Activated naive CD8-positive, alpha-beta T cell treated with anti-CD3 and anti-CD28 coated beads, Interleukin-2, amount 10 ng/mL, durations not matched to agents 7 days and 5 days (primary cell): ENCODE results near the gene PIAS1. TPM values are rescaled to one million over a fixed set of nuclear protein-coding genes. Genes with fewer than 3 reads are reported as not detected.
"Not testable (repeated sequence)": the region's sequence is repeated elsewhere in the genome, so short reads cannot be mapped to it uniquely, and the experiment has no call there.

Experiments used
- ATAC-seq: fragments of 150-1000 bp; cut with Tn5 transposase; one replicate; pipeline ENCODE4 v1.10.0; 2021; ENCODE audit warnings: low read depth, moderate library complexity
- POLR2A ChIA-PET: fragments of 350-600 bp; sonication (Branson Sonifier 250); formaldehyde crosslinking; loops from one replicate; lab custom pipeline; 2021; ENCODE audit warnings: antibody characterized with exemption; lab: Charles Lee
- DNase-seq: peaks from one replicate; pipeline ENCODE4 v3.0.0; 2021
- H3K27ac Mint-ChIP-seq: one replicate; pipeline ENCODE4 v1.8.0; 2022; ENCODE audit warnings: mild to moderate bottlenecking, mixed read lengths
- H3K27me3 Mint-ChIP-seq: one replicate; pipeline ENCODE4 v1.8.0; 2022; ENCODE audit warnings: mild to moderate bottlenecking, moderate library complexity, mixed read lengths
- H3K36me3 Mint-ChIP-seq: one replicate; pipeline ENCODE4 v1.8.0; 2021; ENCODE audit warnings: mild to moderate bottlenecking, mixed read lengths
- H3K4me1 Mint-ChIP-seq: one replicate; pipeline ENCODE4 v1.8.0; 2021; ENCODE audit warnings: mixed read lengths
- H3K4me3 Mint-ChIP-seq: one replicate; pipeline ENCODE4 v1.8.0; 2022; ENCODE audit warnings: mild to moderate bottlenecking, moderate library complexity, mixed read lengths
- H3K9me3 Mint-ChIP-seq: one replicate; pipeline ENCODE4 v1.8.0; 2021; ENCODE audit warnings: mixed read lengths
- total RNA-seq, 2 experiments: library from RNA; stranded (reverse); gene quantifications; one replicate each; pipeline ENCODE4 v1.2.3, GENCODE V29; 2021

The PIAS1 gene
- total RNA-seq, 2 experiments from 2014 or later = 53.8 to 54.3 TPM

- Mint-ChIP-seq H3K27me3 (peaks cover 3% of the 10 kb centered on the region), H3K27ac (peak overlapping the region; percentile 97), H3K4me1 (peaks cover 28% of the 10 kb centered on the region), H3K9me3 (no peaks in the 10 kb centered on the region), H3K4me3 (peak overlapping the region; percentile 99), H3K36me3 (no peaks in the 10 kb centered on the region)
- POLR2A ChIA-PET = interaction anchor here (1.2 to 3.2 kb wide), 3 partner anchors 25 to 176 kb away, joined by 3 to 16 read pairs (median 9); partner anchors contain the start of genes FEM1B and PIAS1
- no peak for ATAC-seq
- DNase-seq = no peak
Measured at GRCh38 chr15:68230157-68231100, 176.3 kb downstream of the PIAS1 start.

GRCh38 chr15:68231102-68231818 is 177.1 kb downstream of the PIAS1 start:
- H3K4me3 Mint-ChIP-seq = peak overlapping the region; percentile 56
- peak overlapping the region; percentile 21 for H3K27ac Mint-ChIP-seq
- POLR2A ChIA-PET = interaction anchor here (3.2 kb wide), 1 partner anchor 47 kb away, joined by 16 read pairs; the partner anchor contains the start of gene FEM1B
- H3K27me3 Mint-ChIP-seq = peaks cover 3% of the 10 kb centered on the region
- no peak for DNase-seq
- H3K36me3 Mint-ChIP-seq = no peaks in the 10 kb centered on the region
- ATAC-seq = no peak
- peaks cover 23% of the 10 kb centered on the region for H3K4me1 Mint-ChIP-seq
- H3K9me3 Mint-ChIP-seq = no peaks in the 10 kb centered on the region

- no peak overlapping the region for H3K27ac Mint-ChIP-seq
- peaks cover 3% of the 10 kb centered on the region for H3K27me3 Mint-ChIP-seq
- DNase-seq (no peak), ATAC-seq (no peak)
- no peaks in the 10 kb centered on the region for H3K9me3 Mint-ChIP-seq
- POLR2A ChIA-PET = no interaction called here
- no peak overlapping the region for H3K4me3 Mint-ChIP-seq
- peaks cover 21% of the 10 kb centered on the region for H3K4me1 Mint-ChIP-seq
- H3K36me3 Mint-ChIP-seq = peaks cover under 1% of the 10 kb centered on the region
Measured at GRCh38 chr15:68232449-68232848, 178.3 kb downstream of the PIAS1 start.

- H3K36me3 Mint-ChIP-seq = peaks cover 3% of the 10 kb centered on the region
Measured at GRCh38 chr15:68232937-68233336, 178.8 kb downstream of the PIAS1 start.

GRCh38 chr15:68234060-68234459 is 179.9 kb downstream of the PIAS1 start:
- peaks cover 3% of the 10 kb centered on the region for H3K36me3 Mint-ChIP-seq
- H3K4me1 Mint-ChIP-seq = peaks cover 9% of the 10 kb centered on the region
- no peaks in the 10 kb centered on the region for H3K9me3 Mint-ChIP-seq
- H3K27ac Mint-ChIP-seq = no peak overlapping the region
- H3K27me3 Mint-ChIP-seq = peaks cover 6% of the 10 kb centered on the region
- ATAC-seq (no peak), DNase-seq (no peak)
- H3K4me3 Mint-ChIP-seq = no peak overlapping the region
- POLR2A ChIA-PET = no interaction called here

More at GRCh38 chr15:68232937-68233336, 178.8 kb downstream of the PIAS1 start:
- ATAC-seq (no peak), DNase-seq (no peak)
- no peaks in the 10 kb centered on the region for H3K9me3 Mint-ChIP-seq
- H3K27ac Mint-ChIP-seq = no peak overlapping the region
- POLR2A ChIA-PET = no interaction called here
- H3K4me3 Mint-ChIP-seq = no peak overlapping the region
- peaks cover 18% of the 10 kb centered on the region for H3K4me1 Mint-ChIP-seq
- peaks cover 6% of the 10 kb centered on the region for H3K27me3 Mint-ChIP-seq

- H3K9me3 Mint-ChIP-seq, H3K36me3 Mint-ChIP-seq, ATAC-seq, H3K4me3 Mint-ChIP-seq, POLR2A ChIA-PET, H3K27ac Mint-ChIP-seq, H3K27me3 Mint-ChIP-seq, H3K4me1 Mint-ChIP-seq, DNase-seq: not testable (repeated sequence)
Measured at GRCh38 chr15:68234520-68234919, 180.4 kb downstream of the PIAS1 start.

- Mint-ChIP-seq H3K9me3 (no peaks in the 10 kb centered on the region), H3K4me3 (no peak overlapping the region), H3K36me3 (peaks cover 3% of the 10 kb centered on the region), H3K27me3 (peaks cover 6% of the 10 kb centered on the region), H3K27ac (no peak overlapping the region), H3K4me1 (peaks cover 6% of the 10 kb centered on the region)
- ATAC-seq (no peak), DNase-seq (no peak)
- POLR2A ChIA-PET = no interaction called here
Measured at GRCh38 chr15:68235022-68235421, 180.9 kb downstream of the PIAS1 start.

GRCh38 chr15:68239025-68239424 is 184.9 kb downstream of the PIAS1 start:
- Mint-ChIP-seq H3K4me3 (no peak overlapping the region), H3K27me3 (peaks cover 12% of the 10 kb centered on the region), H3K36me3 (peaks cover 5% of the 10 kb centered on the region), H3K9me3 (peaks cover 7% of the 10 kb centered on the region), H3K27ac (no peak overlapping the region), H3K4me1 (peaks cover 2% of the 10 kb centered on the region)
- ATAC-seq (no peak), DNase-seq (no peak)
- POLR2A ChIA-PET = no interaction called here

- DNase-seq (no peak), ATAC-seq (no peak)
- peaks cover 8% of the 10 kb centered on the region for H3K36me3 Mint-ChIP-seq
- H3K4me1 Mint-ChIP-seq = peaks cover 2% of the 10 kb centered on the region
- H3K9me3 Mint-ChIP-seq = peaks cover 11% of the 10 kb centered on the region
- H3K4me3 Mint-ChIP-seq = no peak overlapping the region
- H3K27me3 Mint-ChIP-seq = peaks cover 16% of the 10 kb centered on the region
- POLR2A ChIA-PET = interaction anchor here (0.9 kb wide), 1 partner anchor 32 kb away, joined by 3 read pairs; no protein-coding TSS in a partner anchor
- H3K27ac Mint-ChIP-seq = no peak overlapping the region
Measured at GRCh38 chr15:68241088-68241935, 187.2 kb downstream of the PIAS1 start.

Other genes with a start within 250 kb of the PIAS1 start
- gene SKOR1, start 228.8 kb upstream of the PIAS1 start, total RNA-seq = under 1 TPM; 0.71 to 0.89 TPM
- gene RNU6-1, start 214.3 kb upstream of the PIAS1 start, total RNA-seq = not detected
- gene CALML4, start 151.0 kb downstream of the PIAS1 start, total RNA-seq = 10 to 100 TPM; 10.3 to 12.2 TPM
- gene CLN6, start 175.4 kb downstream of the PIAS1 start, total RNA-seq = 10 to 100 TPM; 38.4 to 42.1 TPM
- 10 to 100 TPM; 51.9 to 54.0 TPM for gene FEM1B, start 223.4 kb downstream of the PIAS1 start, total RNA-seq